Measurements from ENCODE around the gene ZNF385D. TPM values are rescaled to one million over a fixed set of nuclear protein-coding genes. Genes with fewer than 3 reads are reported as not detected.

ZNF385D gene
- polyA plus RNA-seq, 1 of the 3 experiments (the other 2 are of a cell fraction) = 1.8 TPM

DNA sequence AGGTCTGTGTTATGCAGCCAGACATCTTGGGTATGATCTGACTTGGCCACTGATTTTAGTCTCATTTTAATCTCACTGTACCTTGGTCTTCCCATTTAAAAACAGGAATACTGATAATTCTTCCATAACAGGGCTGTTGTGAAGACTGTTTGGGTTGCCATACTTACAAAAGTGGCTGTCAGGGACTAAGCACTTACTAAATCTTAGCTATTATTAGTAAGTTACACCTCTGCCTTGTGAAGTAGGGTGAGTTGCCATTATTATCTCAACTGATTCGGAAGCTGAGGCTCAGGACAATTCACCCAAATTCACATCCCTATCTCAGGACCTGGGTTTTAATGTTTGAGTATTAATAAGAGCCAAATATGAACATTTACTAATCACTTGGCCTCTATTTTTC is 12.7 kb downstream of the ZNF385D start (continued):
- TF ChIP-seq USF1 (IDR thresholded peaks at IDR 0.05; ENCODE audit: borderline replicate concordance, low read depth) = no peak
- no peak for TF ChIP-seq EZH2phosphoT487 (IDR thresholded peaks at IDR 0.05; ENCODE audit: borderline replicate concordance, low read depth)

DNA sequence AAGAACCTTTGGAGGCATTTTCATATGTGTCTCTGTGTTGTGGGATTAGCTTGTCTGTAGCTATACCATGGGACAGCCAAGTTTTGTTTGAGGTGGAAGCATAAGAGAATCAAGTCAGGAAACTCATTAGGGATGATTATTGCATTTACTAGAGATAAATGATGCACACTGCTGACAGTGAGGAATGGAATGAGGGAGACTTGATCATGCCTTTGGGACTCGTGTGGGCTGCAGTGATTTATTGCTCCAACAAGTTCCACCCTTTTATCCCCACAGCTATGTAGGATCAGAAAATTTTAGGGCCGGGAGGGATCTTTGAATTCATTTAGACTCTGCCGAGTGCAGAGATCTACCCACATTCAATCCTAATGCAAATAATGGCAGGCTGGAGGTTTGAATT is 16.3 kb downstream of the ZNF385D start:
- Histone ChIP-seq H3K9me2 (no peaks in the 10 kb centered on the region), H3K4me3 (ENCODE audit: low read depth in 2 of 2, low read length in 1 of 2) (no peak overlapping the region), H2AFZ (ENCODE audit: low read depth) (no peak overlapping the region), H3F3A (replicated peaks; ENCODE audit: insufficient read depth) (no peaks in the 10 kb centered on the region), H4K20me1 (ENCODE audit: insufficient read depth) (no peaks in the 10 kb centered on the region), H3K9me3 (no peaks in the 10 kb centered on the region), H3K4me1 (ENCODE audit: control insufficient read depth in 1 of 2, insufficient read depth in 2 of 2, low read depth in 1 of 2, low read length in 1 of 2) (no peaks in the 10 kb centered on the region; a peak in 1 of 4 replicates), H3K4me2 (no peak overlapping the region), H3K27ac (ENCODE audit: low read depth in 2 of 2, low read length in 1 of 2) (no peak overlapping the region), H3K27me3 (ENCODE audit: insufficient read depth) (no peaks in the 10 kb centered on the region), H3K36me3 (replicated peaks in 1 of 2; ENCODE audit: control insufficient read depth in 1 of 2, insufficient read depth in 2 of 2, low read length in 1 of 2) (no peaks in the 10 kb centered on the region), H3K79me2 (ENCODE audit: insufficient read depth) (no peaks in the 10 kb centered on the region), H3K9ac (no peak overlapping the region)
- CTCF ChIA-PET = no interaction called here
- WGBS (ENCODE audit: low lambda C conversion rate) = 58% methylated on average over 3 of the region's 3 CpGs
- POLR2A ChIA-PET = no interaction called here
- no peak for TF ChIP-seq GATA2 (CRISPR knock-in tag; IDR thresholded peaks at IDR 0.05)
- no peak for TF ChIP-seq TCF12 (IDR thresholded peaks at IDR 0.05)
- TF ChIP-seq CHD2 (IDR thresholded peaks at IDR 0.05; ENCODE audit: low read length, partially characterized antibody) = no peak
- TF ChIP-seq RXRA (IDR thresholded peaks at IDR 0.05; ENCODE audit: borderline replicate concordance, low read depth) = no peak
- no peak for TF ChIP-seq GABPA (IDR thresholded peaks at IDR 0.05; ENCODE audit: low read depth)
- TF ChIP-seq NFIC (IDR thresholded peaks at IDR 0.05; ENCODE audit: borderline replicate concordance) = no peak
- no peak for TF ChIP-seq FOSL2 (IDR thresholded peaks at IDR 0.05; ENCODE audit: borderline replicate concordance, low read depth)
- TF ChIP-seq RAD21 (IDR thresholded peaks at IDR 0.05; ENCODE audit: low read length) = no peak
- TF ChIP-seq TAF1 (IDR thresholded peaks at IDR 0.05; ENCODE audit: borderline replicate concordance, low read depth, low read length) = no peak
- no peak for TF ChIP-seq NRF1 (IDR thresholded peaks at IDR 0.05; ENCODE audit: low read depth, low read length)
- no peak for TF ChIP-seq MXI1 (IDR thresholded peaks at IDR 0.05; ENCODE audit: low read depth, low read length)
- TF ChIP-seq EZH2phosphoT487 (IDR thresholded peaks at IDR 0.05; ENCODE audit: borderline replicate concordance, low read depth) = no peak
- no peak for DNase-seq

- Histone ChIP-seq H3K36me3 (replicated peaks in 1 of 2; ENCODE audit: control insufficient read depth in 1 of 2, insufficient read depth in 2 of 2, low read length in 1 of 2) (no peaks in the 10 kb centered on the region), H3K27ac (ENCODE audit: low read depth in 2 of 2, low read length in 1 of 2) (no peak overlapping the region), H3K9me2 (no peaks in the 10 kb centered on the region), H3K9ac (no peak overlapping the region), H3K9me3 (no peaks in the 10 kb centered on the region), H2AFZ (ENCODE audit: low read depth) (no peak overlapping the region), H3K4me1 (ENCODE audit: control insufficient read depth in 1 of 2, insufficient read depth in 2 of 2, low read depth in 1 of 2, low read length in 1 of 2) (no peaks in the 10 kb centered on the region; a peak in 1 of 4 replicates), H4K20me1 (ENCODE audit: insufficient read depth) (no peaks in the 10 kb centered on the region), H3F3A (replicated peaks; ENCODE audit: insufficient read depth) (no peaks in the 10 kb centered on the region), H3K27me3 (ENCODE audit: insufficient read depth) (no peaks in the 10 kb centered on the region), H3K4me3 (ENCODE audit: low read depth in 2 of 2, low read length in 1 of 2) (no peak overlapping the region), H3K79me2 (ENCODE audit: insufficient read depth) (no peaks in the 10 kb centered on the region), H3K4me2 (no peak overlapping the region)
- ChIA-PET CTCF (no interaction called here), POLR2A (no interaction called here)
- DNase-seq = no peak
- TF ChIP-seq FOSL2 (IDR thresholded peaks at IDR 0.05; ENCODE audit: borderline replicate concordance, low read depth) (no peak), FOXJ3 (CRISPR knock-in tag; IDR thresholded peaks at IDR 0.05) (no peak), TCF12 (IDR thresholded peaks at IDR 0.05) (peak; percentile 35; the same call in 1 of the 2 replicates), NRF1 (IDR thresholded peaks at IDR 0.05; ENCODE audit: low read depth, low read length) (no peak), CTCF (IDR thresholded peaks at IDR 0.05) (no peak)
- WGBS (ENCODE audit: low lambda C conversion rate) = 54% methylated on average over 6 of the region's 6 CpGs
These were observed 21.0 kb downstream of the ZNF385D start for GRCh38 chr3:21729888-21730459.

All from SK-N-SH (cell line).